ENCODE data around the gene RBBP4.
A peak's percentile ranks its signal among the peaks of the same experiment; 100 is the strongest.

RBBP4 gene

DNA sequence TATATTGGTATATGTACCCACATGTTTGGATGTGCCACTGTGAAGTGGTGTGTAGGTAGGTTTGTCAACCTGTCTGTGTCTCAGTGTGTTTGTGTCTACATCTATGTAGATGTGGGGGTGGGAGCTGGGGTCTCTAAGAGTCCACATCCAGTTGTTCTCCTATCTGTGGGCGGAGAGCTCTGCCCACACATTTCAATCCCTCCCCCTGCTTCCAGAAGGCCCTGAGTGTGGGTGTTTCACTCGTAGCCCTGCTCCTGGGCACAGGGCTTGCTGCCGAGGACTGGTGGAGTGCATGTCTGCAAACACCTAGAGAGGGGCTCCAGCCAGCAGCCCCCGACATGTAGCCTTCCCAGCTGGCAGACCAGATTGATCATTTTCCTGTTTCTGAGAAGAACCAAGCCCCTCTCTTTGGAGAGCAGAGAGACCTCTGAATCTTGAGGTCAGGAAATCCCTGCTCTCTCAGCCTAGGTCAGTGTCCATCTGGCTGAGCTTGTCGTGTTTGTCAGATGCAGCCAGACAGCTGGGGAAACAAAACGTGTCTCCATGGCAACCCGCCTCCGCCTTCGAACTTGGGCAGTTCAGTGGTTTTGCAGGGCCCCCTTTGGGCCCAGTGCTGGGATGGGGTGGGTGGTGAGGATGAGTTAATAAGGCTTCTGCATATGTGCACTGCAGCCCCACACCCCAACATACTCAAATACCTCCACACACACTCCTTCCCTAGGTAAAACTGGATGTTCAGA lies 82.7 kb downstream of the RBBP4 start:
- peak overlapping the region; percentile 18 for H3K27ac ChIP-seq
- DNase-seq (ENCODE audit: low spot score): no peak
- TF ChIP-seq, protein P1, sequence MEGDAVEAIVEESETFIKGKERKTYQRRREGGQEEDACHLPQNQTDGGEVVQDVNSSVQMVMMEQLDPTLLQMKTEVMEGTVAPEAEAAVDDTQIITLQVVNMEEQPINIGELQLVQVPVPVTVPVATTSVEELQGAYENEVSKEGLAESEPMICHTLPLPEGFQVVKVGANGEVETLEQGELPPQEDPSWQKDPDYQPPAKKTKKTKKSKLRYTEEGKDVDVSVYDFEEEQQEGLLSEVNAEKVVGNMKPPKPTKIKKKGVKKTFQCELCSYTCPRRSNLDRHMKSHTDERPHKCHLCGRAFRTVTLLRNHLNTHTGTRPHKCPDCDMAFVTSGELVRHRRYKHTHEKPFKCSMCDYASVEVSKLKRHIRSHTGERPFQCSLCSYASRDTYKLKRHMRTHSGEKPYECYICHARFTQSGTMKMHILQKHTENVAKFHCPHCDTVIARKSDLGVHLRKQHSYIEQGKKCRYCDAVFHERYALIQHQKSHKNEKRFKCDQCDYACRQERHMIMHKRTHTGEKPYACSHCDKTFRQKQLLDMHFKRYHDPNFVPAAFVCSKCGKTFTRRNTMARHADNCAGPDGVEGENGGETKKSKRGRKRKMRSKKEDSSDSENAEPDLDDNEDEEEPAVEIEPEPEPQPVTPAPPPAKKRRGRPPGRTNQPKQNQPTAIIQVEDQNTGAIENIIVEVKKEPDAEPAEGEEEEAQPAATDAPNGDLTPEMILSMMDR (conservative IDR thresholded peaks at IDR 0.05; ENCODE audit: low read depth): no peak
- ChIA-PET CTCF (interaction anchor here (0.6 kb wide), 1 partner anchor 21 kb away, joined by 5 read pairs; no protein-coding TSS in a partner anchor), POLR2A (ENCODE audit: low non-redundant PET) (no interaction called here)
